ENCODE results near the gene GRIN2D.

Gene GRIN2D

DNA sequence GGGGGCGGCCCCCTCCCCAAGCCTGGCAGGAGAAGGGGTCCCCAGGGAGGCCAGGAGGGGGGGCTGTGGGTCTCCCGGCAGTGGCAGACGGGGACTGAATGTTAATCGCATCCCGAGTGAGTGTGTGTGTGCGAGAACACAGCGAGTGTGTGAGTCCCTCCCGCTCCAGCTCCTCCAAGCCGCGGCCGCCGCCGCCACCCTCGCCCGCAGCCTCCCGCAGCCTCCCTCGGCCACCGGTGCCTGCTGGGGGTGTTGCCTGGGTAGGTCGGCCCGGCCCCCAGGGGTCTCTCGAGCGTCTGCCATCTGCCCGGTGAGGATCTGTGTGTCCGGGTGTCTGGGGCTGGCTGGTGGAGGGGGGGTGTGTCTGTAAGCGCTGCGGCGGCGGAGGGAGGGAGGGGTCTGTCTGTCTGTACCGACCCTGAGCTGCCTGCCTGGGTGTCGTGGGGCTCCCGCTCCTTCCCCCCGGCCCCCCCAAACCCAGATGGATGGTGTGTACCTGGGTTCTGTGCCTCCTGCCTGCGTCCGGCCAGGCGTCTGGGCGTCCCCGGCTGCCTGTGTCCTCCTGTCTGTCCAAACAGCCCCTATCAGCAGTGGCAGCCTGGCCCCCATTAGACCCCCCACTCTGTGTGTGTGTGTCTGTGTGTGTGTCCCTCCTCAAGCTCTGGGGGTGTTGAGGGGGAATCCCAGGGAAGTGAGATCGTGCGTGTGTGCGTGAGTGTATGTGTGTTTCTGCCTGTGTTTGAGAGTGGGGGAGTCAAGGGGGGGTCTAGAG lies at the start of gene GRIN2D:
GRIN2D (plus strand) TSS at position 110 of the 772 bp plus-strand sequence. CDS start 4,725 bp downstream, outside the sequence.
- no peak for DNase-seq (ENCODE audit: low read depth)

DNA sequence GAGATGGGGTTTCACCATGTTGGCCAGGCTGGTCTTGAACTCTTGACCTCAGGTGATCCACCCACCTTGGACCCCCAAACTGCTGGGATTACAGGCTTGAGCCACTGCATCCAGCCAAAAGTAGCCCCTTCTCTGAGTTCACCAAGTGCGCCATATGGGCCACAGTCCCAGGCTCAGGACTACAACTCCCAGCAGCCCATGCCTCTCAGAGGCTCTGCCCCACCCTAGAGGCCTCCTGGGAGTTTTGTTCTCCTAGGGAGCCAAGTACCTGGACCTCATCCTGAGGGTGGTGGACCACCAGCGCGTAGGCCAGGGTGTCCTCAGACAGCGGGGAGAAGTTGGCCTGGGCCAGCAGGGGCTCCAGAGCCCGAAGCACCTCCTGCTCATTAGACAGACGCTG lies 48.6 kb upstream of the GRIN2D start:
- DNase-seq (ENCODE audit: low read depth): no peak

DNA sequence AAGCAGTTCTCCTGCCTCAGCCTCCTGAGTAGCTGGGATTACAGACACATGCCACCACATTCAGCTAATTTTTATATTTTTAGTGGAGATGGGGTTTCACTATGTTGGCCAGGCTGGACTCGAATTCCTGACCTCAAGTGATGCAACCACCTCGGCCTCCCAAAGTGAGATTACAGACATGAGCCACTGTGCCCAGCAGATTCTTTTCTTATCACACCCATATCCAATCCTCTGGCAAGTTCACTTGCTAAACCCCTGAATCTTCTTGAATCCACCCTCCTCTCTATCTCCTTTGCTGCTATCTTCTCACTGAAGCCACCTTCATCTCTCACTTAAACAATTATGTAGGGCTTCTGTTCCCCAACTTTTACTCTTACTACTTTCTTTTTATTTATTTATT lies 47.3 kb upstream of the GRIN2D start:
- DNase-seq (ENCODE audit: low read depth): no peak

- DNase-seq (ENCODE audit: low read depth): no peak
These were observed 45.4 kb upstream of the GRIN2D start for GRCh38 chr19:48348045-48348444.

DNA sequence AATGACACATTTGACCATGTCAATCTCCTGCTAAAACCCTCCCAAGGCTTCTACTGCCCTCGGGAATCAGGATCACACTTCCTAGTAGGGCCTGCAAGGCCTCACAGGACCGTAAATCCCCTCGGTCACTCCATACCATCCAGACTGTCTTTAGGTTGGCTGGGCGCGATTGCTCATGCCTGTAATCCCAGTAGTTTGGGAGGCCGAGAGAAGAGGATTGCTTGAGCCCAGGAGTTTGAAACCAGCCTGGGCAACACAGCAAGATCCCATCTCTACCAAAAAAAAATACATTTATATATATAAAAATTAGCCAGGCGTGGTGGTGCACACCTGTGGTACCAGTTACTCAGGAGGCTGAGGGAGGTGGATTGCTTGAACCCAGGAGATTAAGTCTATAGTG lies 44.7 kb upstream of the GRIN2D start:
- DNase-seq (ENCODE audit: low read depth): no peak

- no peak for DNase-seq (ENCODE audit: low read depth)
These were observed 42.6 kb upstream of the GRIN2D start for GRCh38 chr19:48350856-48351255.

DNA sequence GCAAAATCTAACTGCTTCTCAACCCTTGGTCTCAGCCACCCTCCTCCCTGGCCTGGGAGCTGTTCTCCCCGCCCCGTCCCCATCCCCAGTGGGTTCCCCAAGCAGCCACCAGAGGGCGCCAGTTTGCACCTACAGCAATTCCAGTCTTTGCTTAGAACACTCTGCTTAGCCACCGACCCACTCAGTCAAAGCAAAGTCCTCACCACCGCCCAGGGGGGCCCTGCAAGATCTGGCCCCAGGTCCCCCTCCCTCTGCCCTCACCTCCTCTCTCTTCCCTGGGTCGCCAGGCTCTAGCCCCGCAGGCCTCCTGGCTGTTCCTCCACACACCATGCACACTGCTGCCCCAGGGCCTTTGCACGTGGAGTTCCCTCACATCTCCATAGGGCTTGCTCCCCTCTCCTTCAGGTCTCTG lies 42.1 kb upstream of the GRIN2D start:
- DNase-seq (ENCODE audit: low read depth): no peak

GRCh38 chr19:48353677-48354076 lies 39.8 kb upstream of the GRIN2D start:
- DNase-seq (ENCODE audit: low read depth): no peak

DNA sequence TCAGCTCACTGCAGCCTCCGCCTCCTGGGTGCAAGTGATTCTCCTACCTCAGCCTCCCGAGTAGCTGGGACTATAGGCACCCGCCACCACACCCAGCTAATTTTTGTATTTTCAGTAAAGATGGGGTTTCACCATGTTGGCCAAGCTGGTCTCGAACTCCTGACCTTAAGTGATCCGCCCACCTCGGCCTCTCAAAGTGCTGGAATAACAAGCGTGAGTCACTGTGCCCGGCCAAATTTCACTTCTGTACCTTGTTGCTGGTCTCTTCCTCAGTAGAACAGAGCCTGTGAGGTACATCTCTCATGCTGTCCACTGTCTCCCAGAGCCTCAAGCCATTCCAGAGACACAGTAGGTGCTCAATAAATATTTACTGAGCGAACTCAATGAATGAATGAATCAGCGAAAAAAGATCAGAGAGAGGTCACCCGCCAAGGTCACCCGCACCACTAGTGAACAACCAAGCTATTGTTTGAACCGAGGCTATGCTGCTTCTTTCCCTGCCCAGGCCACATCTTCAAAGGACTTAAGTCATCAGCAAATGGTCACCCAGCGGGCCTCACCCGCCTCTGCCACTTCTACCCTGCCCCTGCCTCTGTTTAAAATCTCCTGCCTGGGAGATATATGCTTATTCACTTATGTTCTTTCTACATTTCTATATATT lies 39.0 kb upstream of the GRIN2D start:
- no peak for DNase-seq (ENCODE audit: low read depth)

DNA sequence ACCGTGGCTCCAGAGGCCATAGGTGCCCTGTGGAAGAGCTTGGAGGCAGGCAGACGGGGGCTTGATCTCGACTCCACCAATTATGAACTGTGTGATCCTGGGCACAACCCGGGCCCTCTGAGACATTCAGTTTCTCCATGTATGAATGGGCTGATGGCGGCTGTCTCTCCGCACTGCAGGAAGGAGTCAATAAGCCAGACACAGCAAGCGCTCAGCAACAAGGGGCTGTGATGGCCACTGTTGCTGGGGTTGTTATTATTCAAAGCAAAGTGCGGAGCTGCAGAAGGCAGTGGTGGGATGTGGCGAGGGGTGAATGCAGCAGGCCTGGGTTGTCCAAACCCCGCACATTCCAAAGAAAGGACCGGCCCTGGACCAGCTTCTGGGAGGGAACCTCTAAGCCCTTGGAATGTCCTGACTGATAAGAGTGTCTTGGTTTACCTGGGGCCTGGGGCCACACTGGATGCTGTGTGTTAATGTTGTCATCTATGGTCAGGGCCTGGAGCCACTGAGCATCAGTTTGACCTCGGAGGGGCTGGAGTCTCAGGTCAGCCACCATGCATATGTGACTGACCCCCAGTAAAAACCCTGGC lies 38.0 kb upstream of the GRIN2D start:
- DNase-seq (ENCODE audit: low read depth): no peak

- no peak for DNase-seq (ENCODE audit: low read depth)
These were observed 34.3 kb upstream of the GRIN2D start for GRCh38 chr19:48359123-48359522.

GRCh38 chr19:48361912-48362311 lies 31.6 kb upstream of the GRIN2D start:
- DNase-seq (ENCODE audit: low read depth): no peak

GRCh38 chr19:48362716-48363499 lies 30.6 kb upstream of the GRIN2D start:
- peak; percentile 87 for DNase-seq (ENCODE audit: low read depth)

DNA sequence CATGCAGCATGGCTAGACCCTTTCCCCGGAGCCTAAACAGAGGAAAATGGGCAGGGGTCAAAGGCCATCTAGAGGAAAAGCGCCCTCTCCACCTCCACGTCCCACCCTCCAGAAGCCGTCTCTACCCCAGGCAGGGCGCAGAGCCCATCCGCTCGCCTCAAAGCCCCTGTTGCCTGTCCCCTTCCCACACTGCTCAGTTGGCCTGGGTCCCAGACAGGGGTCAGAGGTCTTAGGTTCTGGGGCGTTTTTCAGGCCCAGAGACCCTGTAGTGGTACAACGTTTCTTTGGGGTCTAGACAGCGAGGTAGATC lies 30.0 kb upstream of the GRIN2D start:
- no peak for DNase-seq (ENCODE audit: low read depth)

GRCh38 chr19:48363810-48364597 lies 29.5 kb upstream of the GRIN2D start, which contains the start of the genes SYNGR4 and TMEM143:
SYNGR4 (plus strand) TSS chr19:48364367; CDS start chr19:48365843, 1,476 bp downstream.
TMEM143 (minus strand) TSS chr19:48363940; CDS start chr19:48363920, 20 bp downstream.
- DNase-seq (ENCODE audit: low read depth): peak; percentile 99

GRCh38 chr19:48364598-48365348 lies 28.7 kb upstream of the GRIN2D start:
- no peak for DNase-seq (ENCODE audit: low read depth)

DNA sequence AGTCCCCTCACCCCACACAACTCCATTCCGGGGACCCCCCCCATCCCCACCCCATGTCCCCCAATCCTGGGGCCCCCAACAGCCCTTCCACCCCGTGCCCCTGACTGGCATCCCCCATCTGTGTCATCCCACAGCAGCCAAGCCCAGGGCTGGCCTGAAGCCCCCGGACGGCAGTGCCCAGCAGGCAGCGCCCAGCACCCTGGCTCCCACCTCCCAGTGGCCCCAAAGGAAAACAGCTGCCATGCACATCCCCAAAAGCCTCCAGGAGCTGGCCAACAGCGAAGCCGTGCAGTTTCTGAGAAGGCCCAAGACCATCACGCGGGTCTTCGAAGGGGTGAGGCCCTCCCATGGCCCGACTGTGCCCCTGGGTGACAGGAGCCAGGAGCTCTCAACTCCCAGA lies 27.9 kb upstream of the GRIN2D start:
- DNase-seq (ENCODE audit: low read depth): no peak

- DNase-seq (ENCODE audit: low read depth): no peak
These were observed 25.6 kb upstream of the GRIN2D start for GRCh38 chr19:48367855-48368254.

- DNase-seq (ENCODE audit: low read depth): no peak
These were observed 24.5 kb upstream of the GRIN2D start for GRCh38 chr19:48368936-48369335.

GRCh38 chr19:48370955-48371354 lies 22.5 kb upstream of the GRIN2D start:
- no peak for DNase-seq (ENCODE audit: low read depth)

GRCh38 chr19:48371367-48371766 lies 22.1 kb upstream of the GRIN2D start:
- DNase-seq (ENCODE audit: low read depth): no peak

Data from GM04504 (cell line).